Eye (tissue), 1 donor: ENCODE results near the gene ZC3H12D.
"Not testable (repeated sequence)": the region's sequence is repeated elsewhere in the genome, so short reads cannot be mapped to it uniquely, and the experiment has no call there.

Source experiments
- DNase-seq: peaks from one replicate; pipeline ENCODE4 v3.0.0-alpha.2; 2015

ZC3H12D gene

DNA sequence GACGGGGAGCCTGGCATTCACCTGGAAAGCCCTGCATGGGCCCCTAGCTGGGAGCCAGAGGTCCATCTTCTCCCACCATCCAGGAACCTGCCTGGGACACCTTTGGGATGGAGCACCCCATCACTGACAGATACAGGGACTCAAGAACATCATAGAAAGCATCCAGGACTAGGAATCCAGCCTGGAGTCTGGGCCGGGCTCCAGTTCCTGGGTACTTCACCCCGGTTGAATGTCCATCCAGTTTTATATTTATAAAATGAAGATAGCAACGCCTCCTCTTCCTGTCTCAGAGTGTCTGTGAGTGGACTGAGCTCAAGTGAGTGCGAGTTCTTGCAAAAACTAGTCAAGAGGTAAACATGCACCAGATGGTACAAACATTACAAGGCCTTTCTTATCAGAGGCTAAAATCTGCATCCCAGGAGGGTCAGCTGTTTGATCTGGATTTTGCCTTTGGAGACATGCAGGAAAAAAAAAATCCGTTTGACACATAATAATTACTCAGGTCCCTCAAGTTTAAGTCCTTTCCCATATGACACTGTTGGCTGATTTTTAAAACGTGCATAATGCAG, 27.4 kb downstream of the ZC3H12D start:
- DNase-seq = no peak

DNA sequence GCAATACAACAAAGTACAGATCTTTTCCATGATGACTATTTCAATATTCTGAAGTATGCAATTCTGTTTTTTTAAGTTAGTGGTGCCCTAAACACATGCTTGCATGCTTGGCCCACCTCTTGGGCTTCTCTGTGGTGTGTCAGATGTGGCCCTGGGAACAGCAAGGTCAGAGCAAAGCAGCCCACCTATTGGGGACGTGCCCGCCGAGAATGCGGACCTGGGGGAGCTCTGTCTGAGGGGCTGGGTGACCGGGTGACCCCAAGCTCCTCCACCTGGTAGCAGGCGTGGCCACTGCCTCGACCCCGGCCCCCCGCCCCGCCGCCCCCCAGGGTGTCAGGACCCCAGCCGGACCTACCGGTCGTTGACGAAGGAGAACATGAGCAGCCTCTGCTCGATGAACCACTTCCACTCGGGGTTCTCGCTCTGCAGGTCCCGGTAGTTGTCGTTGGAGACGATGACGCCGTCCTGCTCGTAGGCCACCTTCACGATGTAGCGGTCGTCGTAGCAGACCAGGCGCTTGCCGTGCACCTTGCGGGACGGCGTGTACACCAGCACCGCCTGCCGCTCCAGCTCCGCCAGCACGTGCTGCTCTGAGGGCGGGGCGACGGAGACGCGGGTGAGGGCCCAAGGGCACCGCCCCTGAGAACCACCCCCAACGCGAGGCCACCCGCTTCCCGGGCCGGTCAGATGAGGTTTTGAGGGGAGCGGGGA, 28.3 kb downstream of the ZC3H12D start:
- no peak for DNase-seq

DNA sequence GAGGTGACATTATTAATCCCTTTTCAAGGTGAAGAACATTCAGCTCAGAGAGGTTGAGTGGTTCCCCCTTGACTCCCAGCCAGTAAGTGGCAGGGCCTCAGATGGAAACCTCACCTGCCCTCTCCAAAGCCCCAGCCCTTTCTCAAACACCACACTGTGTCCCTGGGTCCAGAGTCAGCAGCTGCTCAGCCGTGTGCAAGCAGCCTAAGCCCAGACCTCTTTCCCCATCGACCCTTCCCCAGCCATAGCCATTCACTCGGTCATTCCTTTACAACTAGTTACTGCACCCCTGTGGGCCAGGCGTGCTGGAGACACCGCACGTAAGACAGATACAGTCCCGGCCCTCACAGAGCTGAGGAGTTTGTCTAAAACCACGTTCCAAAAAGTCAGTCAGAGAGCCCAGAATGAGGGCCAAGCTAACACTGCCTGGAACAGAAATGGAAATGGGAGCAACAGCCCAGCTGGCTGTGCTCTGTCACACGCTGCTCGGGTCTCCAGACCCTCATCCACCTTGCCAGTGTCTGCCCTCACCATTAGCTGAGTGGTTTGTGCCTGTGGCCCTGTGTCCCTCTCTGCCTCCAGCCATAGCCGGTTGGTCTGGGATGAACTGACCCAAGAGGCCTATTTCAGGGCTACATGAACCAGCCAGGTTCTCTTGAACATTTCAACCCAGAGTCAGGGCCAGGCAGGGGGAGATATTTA, 29.6 kb downstream of the ZC3H12D start:
- no peak for DNase-seq

DNA sequence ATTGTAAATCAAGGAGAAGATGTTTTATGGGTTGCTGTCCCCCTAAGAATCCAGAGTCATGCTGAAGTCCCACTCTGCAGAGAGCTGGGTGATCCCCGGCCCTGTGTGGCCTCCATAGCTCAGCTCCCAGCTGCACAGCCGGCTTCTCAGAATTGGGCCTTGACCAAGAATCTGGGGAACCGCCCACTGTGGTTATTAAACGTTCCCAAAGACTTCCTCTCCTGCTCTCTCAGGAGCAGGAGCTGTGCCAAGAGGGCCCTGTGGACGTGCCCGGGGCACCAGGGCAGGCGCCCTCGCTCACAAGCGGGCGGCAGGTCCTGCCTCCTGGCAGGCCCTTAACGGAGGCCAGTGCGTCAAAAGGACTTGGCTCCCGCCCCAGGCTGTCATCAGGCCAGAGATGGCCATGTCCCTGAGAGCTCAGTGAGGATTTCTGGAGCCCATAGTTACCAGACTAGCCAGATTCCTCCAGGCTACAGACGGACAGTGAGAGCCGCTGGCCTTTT, 30.4 kb downstream of the ZC3H12D start:
- peak; percentile 66 for DNase-seq

DNA sequence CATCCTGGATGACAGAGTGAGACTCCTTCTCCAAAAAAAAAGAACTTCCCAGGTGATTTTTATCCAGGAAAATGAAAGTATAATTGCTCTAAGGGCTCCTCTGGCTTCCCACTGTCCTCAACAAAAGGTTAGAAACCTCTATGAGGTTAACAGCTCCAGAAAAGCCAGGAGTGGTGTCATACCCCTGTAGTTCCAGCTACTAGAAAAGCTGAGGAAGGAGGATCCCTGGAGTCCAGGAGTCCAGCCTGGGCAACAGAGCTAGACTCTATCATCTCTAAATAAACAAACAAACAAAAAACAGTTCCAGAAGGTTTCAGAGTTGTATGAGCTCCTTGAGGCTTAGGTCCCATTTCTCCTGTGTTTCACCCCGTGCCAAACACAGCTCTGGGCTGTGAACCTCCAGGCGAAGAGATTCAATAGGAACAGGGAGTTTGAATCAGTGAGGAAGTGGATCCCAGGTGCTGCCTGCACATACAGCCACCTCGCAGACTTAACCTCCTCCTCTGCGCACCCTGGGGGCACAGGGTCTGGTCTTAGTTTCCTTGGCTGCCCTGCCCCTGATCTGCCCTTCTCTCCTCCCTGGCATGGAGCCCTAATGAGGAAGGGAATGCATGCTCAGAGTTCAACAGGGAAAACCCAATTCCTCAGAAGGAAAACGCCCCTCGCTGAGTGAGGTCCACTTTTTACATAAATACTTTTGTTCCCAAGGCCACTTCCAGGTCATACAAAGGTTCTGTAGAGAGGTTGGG, 31.0 kb downstream of the ZC3H12D start:
- DNase-seq = no peak

DNA sequence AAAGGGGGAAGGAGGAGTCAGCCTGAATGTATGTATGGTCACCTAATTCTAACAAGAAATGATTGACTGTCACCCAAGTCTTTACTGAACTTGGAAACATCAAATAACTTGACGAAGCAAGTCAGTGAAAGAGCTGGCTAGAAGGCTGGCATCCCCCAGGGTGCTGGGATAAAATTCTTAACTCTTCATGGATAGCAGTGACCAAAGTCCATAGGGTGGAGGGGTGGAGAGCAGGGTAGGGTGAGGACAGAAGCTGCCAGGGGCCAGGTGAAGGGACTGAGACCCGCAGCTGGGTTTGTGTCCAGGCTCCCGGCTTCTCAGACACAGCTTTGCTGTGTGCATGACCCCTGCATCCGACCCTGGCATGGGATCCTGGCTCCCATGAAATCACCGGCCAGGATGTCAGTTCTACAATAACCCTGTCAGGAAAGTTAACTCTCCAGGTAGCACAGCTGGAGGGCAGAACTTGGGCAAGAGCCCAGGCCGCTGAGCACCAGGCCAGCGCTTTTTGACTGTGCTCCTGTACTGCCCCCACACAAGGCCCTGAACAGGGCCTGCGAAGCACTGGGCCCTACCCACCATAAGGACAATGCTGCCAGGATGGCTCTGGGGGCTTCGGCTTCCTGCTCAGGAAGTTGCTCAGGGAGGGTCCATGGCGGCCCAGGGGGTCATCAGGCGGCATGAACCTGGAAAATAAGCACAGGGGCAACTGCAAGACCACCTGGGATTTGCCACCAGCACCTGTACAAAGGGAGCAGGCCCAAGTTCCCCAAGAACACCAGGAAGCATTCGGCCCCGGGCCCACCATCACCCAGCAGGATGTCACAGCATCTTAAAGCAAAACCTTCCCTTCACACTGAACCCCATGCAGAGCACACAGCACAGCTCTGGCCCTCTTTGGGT, 32.5 kb downstream of the ZC3H12D start:
- DNase-seq = no peak

DNA sequence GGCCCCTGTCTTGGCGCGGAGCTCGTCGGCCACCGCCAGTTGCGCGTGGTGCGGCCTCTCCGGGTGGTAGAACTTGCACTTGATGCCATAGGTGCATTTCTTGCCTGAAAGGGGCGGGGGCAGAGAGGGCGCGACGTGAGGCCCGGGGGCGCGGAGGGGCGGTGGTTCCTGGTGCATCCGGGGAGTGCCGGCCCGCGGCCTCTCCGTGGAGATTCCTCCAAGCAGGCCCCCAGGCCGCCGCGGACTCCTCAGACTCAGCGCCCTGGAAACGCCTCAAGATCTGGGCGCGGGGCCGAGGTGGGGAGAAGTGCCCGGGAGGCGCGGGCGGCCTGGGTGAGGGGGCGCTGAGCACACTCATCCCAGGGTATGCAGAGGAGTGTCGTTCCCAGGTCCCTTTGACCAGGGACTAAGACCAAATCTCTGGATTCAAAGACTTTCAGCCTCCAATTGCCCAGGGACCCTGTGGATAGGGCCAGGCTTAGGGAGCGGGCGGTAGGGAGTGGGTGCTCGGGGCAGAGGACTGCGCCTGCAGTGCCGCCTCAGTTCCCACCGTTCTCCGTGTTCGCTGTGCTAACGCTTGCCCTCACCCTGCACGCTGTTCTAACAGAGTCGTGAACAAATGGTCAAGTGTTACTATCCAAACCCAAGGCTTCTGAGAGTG, 33.3 kb downstream of the ZC3H12D start:
- peak; percentile 57 for DNase-seq

DNA sequence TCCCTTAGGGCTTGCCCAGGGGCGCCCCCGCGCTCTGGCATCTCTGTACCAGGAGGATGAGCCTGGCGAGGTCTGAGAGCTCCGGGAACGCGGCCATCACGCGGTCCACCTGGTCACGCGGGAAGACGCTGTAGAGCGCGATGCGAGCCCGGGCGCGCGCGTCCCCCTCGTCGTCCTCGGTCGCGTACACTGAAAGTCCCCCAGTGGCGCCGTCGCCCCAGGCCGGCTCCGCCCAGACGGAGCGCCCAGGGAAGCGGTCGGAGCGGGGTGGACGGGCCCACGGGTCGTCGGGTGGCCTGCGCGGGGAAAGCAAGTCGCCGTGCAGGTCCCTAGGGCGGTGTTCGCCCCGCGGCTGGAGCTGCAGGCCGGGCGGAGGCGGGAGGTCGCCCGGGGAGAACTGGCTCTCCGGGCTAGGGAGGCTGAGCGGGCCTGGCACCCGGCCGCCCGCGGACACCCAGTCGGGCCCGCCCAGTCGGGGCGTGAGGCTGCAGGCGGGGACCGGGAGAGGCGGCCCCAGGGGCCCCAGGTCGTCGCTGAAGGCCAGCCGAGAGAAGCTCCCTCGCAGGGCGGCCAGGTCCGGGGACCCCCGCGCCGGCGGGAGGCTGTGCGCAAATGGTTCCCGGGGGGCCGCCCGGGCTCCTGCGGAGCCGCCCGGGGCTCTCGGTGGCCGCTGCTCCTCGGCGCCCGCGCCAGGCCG, 34.0 kb downstream of the ZC3H12D start:
- DNase-seq = peak; percentile 65

DNA sequence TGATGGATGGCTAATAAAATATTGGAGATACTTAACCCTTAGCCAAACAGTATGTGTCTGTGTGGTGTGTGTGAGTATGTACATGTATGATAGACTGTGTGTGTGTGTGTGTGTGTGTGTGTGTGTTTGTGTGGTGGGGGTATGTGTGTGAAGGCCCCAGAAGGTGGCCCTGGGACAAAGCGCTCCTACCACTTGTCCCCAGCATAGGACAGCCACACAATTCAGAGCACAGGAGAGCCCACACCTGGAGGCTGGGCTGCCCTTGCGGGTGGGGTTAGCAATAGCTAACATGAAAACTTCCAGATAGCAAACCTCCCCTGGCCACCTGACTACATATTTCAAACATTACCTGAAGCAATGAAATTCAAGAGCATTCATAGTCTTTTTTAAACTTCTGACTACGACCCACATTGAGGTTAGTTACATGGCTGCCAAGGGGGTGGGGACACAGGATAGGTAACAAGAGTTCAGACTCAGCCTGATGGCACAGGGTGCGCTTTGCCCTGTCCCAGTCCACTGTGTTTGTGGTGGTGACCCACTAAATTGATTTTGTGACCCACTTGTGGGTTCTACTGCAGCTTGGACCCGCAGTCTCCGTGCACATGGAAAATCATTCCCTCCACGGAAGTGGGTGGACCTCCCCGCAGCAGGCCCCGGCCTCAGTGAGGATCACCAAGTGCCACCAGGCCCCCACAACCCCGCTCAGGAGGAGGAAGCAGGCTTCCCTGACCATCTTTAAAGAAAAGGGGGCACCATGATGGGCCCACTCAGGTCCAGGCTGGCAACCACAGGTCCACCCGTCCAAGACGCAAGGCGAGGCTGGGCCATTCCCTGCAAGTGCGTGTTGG, 34.8 kb downstream of the ZC3H12D start:
- DNase-seq = no peak

DNA sequence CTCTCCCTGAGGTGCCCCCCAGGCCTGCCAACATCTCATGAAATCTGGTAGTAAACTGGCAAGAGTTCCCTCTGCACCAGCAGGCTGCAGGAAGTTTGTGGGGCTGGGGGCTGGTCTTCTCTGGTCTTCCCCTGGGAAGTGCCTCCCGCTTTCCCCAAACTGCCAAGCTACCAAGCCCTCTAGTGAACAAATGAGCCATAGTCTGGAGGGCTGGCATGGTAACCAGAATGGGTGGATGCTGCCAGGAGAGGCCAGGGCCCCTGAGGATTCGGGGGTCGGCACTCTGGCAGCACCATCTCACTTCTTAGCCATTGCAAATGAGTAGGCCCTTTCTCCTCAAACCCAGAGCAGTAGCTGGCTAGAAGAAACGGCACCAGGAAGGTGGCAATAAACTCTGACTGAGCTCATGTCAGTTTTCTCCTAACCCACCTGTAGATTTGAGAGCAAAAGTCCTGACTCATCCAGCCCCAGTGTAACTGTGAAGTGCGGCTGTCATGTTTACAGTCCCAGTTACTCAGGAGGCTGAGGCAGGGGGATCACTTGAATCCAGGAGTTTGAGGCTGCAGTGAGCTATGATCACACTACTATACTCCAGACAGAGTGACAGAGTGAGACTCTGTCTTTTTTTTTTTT, 35.9 kb downstream of the ZC3H12D start:
- no peak for DNase-seq

DNA sequence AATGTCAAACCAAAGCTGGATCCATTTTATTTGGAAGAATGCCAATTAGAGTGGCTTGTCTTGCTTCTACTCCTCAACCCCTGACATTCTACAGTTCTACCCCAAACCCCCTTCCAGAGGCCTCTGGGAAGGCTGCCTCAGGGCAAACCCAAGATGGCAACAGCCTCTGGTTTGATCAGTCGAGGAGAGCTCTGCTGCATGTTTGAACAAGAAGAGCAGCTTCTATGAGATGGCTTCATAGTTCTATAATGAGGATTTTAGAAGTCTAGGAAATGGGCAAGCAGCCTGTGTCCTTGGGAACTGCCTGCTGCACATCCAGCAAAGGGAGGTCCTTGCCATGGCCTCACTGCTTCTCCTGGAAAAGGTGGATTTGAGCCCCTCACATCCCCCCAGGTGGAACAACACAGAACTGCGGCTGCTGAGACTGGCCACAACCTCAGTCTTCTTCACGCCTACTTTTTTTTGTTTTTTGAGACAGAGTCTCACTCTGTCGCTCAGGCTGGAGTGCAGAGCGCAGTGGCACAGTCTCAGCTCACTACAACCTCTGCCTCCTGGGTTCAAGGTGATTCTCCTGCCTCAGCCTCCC, 37.9 kb downstream of the ZC3H12D start:
- DNase-seq = no peak

DNA sequence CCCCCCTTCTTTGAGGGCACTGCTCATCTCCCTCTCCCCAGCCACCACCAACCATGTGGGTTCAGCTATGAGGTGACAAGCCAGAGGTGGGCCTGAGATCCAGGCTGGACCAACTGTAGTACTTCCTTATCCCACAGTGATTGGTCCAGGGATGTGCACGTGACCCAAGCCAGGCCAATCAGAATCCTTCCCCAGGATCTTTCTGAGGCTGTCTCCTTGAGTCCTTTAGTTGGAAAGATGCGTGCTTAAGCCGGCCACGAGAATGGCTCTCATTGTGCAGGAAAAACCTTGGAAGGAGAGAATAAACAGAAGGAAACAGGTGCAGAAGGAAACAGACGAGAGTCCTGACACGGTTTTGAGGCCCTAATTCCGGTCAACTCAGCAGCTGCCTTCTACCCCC, 39.2 kb downstream of the ZC3H12D start:
- no peak for DNase-seq

DNA sequence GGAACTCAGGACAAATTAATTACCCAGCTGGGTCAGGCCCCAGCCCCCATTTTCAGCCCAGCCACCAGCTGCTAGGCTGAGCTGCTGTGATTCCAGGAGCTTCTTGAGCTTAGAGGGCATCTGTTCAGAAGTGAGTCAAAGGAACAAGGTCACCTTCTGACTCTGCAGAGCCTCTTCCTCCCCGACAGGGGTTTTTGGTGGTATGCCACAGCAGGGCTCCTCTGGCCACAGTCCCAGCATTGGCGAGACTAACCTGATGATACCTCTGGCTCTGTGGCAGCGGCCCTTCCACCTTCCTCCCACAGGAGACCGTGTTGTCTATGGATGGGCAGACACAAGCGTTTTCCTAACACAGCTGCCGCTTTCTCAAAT, 39.7 kb downstream of the ZC3H12D start:
- DNase-seq = no peak

DNA sequence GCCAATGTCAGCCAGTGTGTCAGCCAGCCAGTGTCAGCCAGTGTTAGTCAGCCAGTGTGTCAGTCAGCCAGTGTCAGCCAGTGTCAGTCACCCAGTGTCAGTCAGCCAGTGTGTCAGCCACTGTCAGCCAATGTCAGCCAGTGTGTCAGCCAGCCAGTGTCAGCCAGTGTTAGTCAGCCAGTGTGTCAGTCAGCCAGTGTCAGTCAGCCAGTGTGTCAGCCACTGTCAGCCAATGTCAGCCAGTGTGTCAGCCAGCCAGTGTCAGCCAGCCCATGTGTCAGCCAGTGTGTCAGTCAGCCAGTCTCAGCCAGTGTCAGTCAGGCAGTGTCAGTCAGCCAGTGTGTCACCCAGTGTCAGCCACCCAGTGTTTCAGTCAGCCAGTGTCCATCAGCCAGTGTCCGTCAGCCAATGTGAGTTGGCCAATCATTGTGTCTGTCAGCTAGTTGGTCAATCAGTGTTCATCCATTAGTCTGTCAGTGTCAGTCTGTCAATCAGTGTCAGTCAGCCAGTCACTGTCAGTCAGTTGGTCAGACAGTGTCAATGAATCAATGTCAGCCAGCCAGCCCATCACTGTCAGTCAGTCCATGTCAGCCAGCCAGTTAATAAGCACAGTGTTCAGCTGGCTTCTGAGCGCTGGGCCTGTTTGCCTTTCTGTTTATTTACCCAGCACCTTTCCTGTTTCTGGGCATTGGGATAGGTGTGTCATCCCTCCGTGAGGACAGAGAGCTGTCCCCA, 40.3 kb downstream of the ZC3H12D start:
- not testable (repeated sequence) for DNase-seq

DNA sequence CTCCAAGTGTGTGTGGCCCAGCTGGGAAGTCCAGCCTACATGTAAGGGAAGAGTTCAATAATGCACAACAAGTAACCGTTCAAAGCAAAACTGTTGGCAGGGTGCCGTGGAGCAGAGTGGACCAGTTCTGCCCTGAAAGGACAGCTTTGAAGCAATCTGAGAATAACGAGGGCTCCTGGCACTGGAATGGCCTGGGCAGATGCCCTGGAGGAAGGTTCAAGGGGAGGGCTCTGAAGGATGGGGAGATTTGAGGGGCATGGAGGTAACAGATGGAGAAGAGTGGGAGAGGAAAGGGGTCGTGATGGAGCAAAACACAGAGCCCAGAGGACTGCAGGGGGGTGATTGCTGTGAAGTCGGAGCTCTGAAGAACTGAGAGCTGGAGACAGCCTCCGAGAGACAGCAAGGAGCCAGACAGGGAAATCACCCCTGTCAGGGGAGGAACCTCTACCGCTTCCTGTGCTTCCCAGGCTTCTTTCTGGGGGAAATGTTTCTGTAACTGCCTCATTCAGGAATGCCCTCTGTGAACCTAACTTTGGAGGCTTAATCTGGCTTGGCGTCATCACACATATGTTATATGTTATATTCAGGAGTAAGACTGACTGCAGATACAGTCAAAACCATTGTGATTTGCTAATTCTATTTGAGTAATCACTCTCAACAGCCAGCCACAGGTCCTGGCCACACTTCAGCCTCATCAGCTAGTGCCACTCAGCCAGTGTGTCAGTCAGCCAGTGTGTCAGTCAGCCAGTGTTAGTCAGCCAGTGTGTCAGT, 41.2 kb downstream of the ZC3H12D start:
- DNase-seq = peak; percentile 45

DNA sequence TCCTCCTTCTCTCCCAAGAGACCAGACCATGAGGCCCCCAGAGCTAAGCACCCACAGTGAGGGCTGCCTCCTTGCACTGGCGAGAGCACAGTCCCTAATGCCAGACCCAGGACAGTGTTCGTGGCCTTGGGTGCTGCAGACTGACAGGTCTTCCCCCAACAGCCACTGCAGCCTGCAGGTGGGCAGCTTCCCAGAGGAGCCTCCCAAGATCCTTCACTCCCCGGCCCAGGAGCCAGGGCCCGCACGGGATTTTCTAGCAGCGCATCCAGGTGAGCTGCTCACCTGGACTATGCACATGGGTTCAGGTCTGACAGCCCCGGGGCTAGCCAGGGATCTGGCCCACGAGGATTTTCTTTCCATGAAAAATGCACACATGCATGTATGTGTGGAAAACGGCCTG, 43.1 kb downstream of the ZC3H12D start:
- DNase-seq = no peak
